K562 (cell line): ENCODE data around the gene UNC45A. TPM values are rescaled to one million over a fixed set of nuclear protein-coding genes. Genes with fewer than 3 reads are reported as not detected.

Experiments
- ASH1L ChIP-seq: fragments of 450-650 bp; IDR thresholded peaks from 2 replicates; pipeline ENCODE4 v1.6.1; 2018; ENCODE audit warnings: borderline replicate concordance, mild to moderate bottlenecking, low read depth; ENCODE audit not compliant: partially characterized antibody
- CBX1 ChIP-seq: sonication (generic); IDR thresholded peaks from 2 replicates; pipeline ENCODE4 v1.6.1; 2016; ENCODE audit warnings: antibody characterized with exemption, low read depth, mild to moderate bottlenecking
- CHD1 ChIP-seq: fragments of 200-600 bp; sonication (generic); IDR thresholded peaks from one replicate; pipeline ENCODE4 v1.6.1; 2012; ENCODE audit warnings: mild to moderate bottlenecking, moderate library complexity, low read length, inconsistent platforms
- ETS1 ChIP-seq: conservative IDR thresholded peaks from 2 replicates; pipeline ENCODE4 v1.6.1; 2011; ENCODE audit warnings: low read depth, mild to moderate bottlenecking, low read length; ENCODE audit not compliant: control insufficient read depth
- ETV5 ChIP-seq: sonication (generic); formaldehyde crosslinking; IDR thresholded peaks from 2 replicates; pipeline ENCODE4 v1.4.0; 2020; ENCODE audit warnings: low read depth, mild to moderate bottlenecking, missing genetic modification reagents
- JUN ChIP-seq, 2 experiments: sonication (generic) in 1 of 2; formaldehyde crosslinking in 1 of 2; IDR thresholded peaks; 2 replicates each; pipeline versions ENCODE4 v1.6.1 to v1.8.0; 2012 to 2022; ENCODE audit warnings: borderline replicate concordance in 2 of 2, mild to moderate bottlenecking in 2 of 2, improper control_type of control experiment in 1 of 2, low read depth in 1 of 2, low read length in 1 of 2, missing genetic modification reagents in 1 of 2
- LCOR ChIP-seq: sonication (generic); formaldehyde crosslinking; IDR thresholded peaks from 2 replicates; pipeline ENCODE4 v1.8.0; 2022; ENCODE audit warnings: mild to moderate bottlenecking, missing genetic modification reagents
- PML ChIP-seq: IDR thresholded peaks from 2 replicates; pipeline ENCODE4 v1.6.1; 2012; ENCODE audit warnings: low read length, inconsistent platforms
- POLR2H ChIP-seq: IDR thresholded peaks from 2 replicates; pipeline ENCODE4 v1.6.1; 2016; ENCODE audit warnings: missing genetic modification characterization, low read depth, mild to moderate bottlenecking, control low read depth, missing compliant biosample characterization, moderate library complexity
- RREB1 ChIP-seq: fragments of 250-450 bp; sonication (Bioruptor Pico); IDR thresholded peaks from 2 replicates; pipeline ENCODE4 v1.4.0; 2020
- SIN3A ChIP-seq, 2 experiments: fragments of 150-350 bp in 1 of 2; IDR thresholded peaks; 2 replicates each; pipeline ENCODE4 v1.6.1; 2011 to 2016; ENCODE audit warnings: borderline replicate concordance in 2 of 2, low read depth in 2 of 2, low read length in 2 of 2, mild to moderate bottlenecking in 2 of 2, moderate library complexity in 2 of 2; ENCODE audit not compliant: control insufficient read depth in 1 of 2
- SIN3B ChIP-seq: fragments of 450-650 bp; IDR thresholded peaks from 2 replicates; pipeline ENCODE4 v1.6.1; 2017; ENCODE audit warnings: low read depth, mild to moderate bottlenecking, moderate library complexity
- SREBF1 ChIP-seq: fragments of 150-350 bp; IDR thresholded peaks from 2 replicates; pipeline ENCODE4 v1.6.1; 2014; ENCODE audit warnings: antibody characterized with exemption, low read depth, low read length, borderline replicate concordance
- TARDBP ChIP-seq: fragments of 450-650 bp; IDR thresholded peaks from 2 replicates; pipeline ENCODE4 v1.6.1; 2016
- ZBTB17 ChIP-seq: fragments of 450-650 bp; formaldehyde crosslinking; IDR thresholded peaks from 2 replicates; pipeline ENCODE4 v1.4.0; 2020; ENCODE audit warnings: mild to moderate bottlenecking
- ZNF224 ChIP-seq: sonication (generic); formaldehyde crosslinking; IDR thresholded peaks from 2 replicates; pipeline ENCODE4 v1.8.0; 2022; ENCODE audit warnings: mild to moderate bottlenecking, missing genetic modification reagents
- ZNF639 ChIP-seq, 2 experiments: fragments of 200-800 bp in 1 of 2; sonication (Bioruptor generic) in 1 of 2; sonication (generic) in 1 of 2; formaldehyde crosslinking in 1 of 2; IDR thresholded peaks in 1 of 2; conservative IDR thresholded peaks in 1 of 2; 2 replicates each; pipeline versions ENCODE4 v1.5.0 to v1.6.1; 2016 to 2020; ENCODE audit warnings: missing compliant biosample characterization in 1 of 2, missing genetic modification characterization in 1 of 2, missing genetic modification reagents in 1 of 2
- polyA plus RNA-seq, 8 experiments: library from polyadenylated mRNA; depleted of rRNA in 4 of 8; stranded (reverse) in 5 of 8; unstranded in 3 of 8; fragments of >200 nt; fragmentation: Nextera tagmentation in 2 of 8; fragmentation: Illumina TruSeq in 1 of 8; extraction: Ambion mirVana in 2 of 8; extraction: Trizol in 1 of 8; gene quantifications; 2 replicates each; pipeline versions ENCODE4 v1.2.1 to v1.2.3, GENCODE V29; 2011 to 2014; ENCODE audit warnings: inconsistent platforms in 1 of 8, missing spikeins in 1 of 8
- total RNA-seq, 7 experiments: library from RNA; depleted of rRNA in 6 of 7; stranded (reverse); fragments of >200 nt in 6 of 7; fragmentation: Illumina TruSeq in 2 of 7; extraction: Trizol in 2 of 7; gene quantifications; 2 replicates each; pipeline versions ENCODE4 v1.2.1 to v1.2.3, GENCODE V29; 2011 to 2021; ENCODE audit warnings: low replicate concordance in 1 of 7

Gene UNC45A
- total and polyA plus RNA-seq, 9 of the 15 experiments (the other 6 are each of a cell fraction or from before 2014, with no cell fraction given), result 22.4 to 79.3 (median 43.7) TPM

GRCh38 chr15:90902840-90903732 lies 32.0 kb upstream of the UNC45A start, which contains the start of gene MAN2A2 (continued):
- TF ChIP-seq ASH1L, result no peak
- TF ChIP-seq CBX1, result no peak
- peak; percentile 73 for TF ChIP-seq PML
- TF ChIP-seq RREB1 (CRISPR knock-in tag), result 0 out of 2 replicates have a peak, but pooled peaks have one; percentile 11
- TF ChIP-seq LCOR (CRISPR knock-in tag), result 0 out of 2 replicates have a peak, but pooled peaks have one; percentile 62
- TF ChIP-seq ETS1, result peak; percentile 55; the same call in 1 of the 2 replicates
- no peak for TF ChIP-seq SREBF1
- TF ChIP-seq ZBTB17 (CRISPR knock-in tag), result no peak
- TF ChIP-seq SIN3A (IDR thresholded peaks at IDR 0.05; ENCODE audit: borderline replicate concordance in 2 of 2, control insufficient read depth in 1 of 2, low read depth in 2 of 2, low read length in 2 of 2), result peak; percentile 19 to 50; a peak in 1 of 4 replicates
- peak; percentile 60 for TF ChIP-seq CHD1
- 0 out of 2 replicates have a peak, but pooled peaks have one; percentile 41 for TF ChIP-seq TARDBP
- TF ChIP-seq ZNF639 (CRISPR knock-in tag; conservative IDR thresholded peaks at IDR 0.05 in 1 of 2, IDR thresholded peaks at IDR 0.05 in 1 of 2), result no peak
- no peak for TF ChIP-seq ETV5
- TF ChIP-seq ZNF224 (CRISPR knock-in tag), result no peak
- TF ChIP-seq SIN3B, result peak; percentile 10; the same call in 1 of the 2 replicates
- peak; percentile 28; the same call in 1 of the 2 replicates for TF ChIP-seq POLR2H (tag)
- no peak for TF ChIP-seq JUN (IDR thresholded peaks at IDR 0.05; ENCODE audit: borderline replicate concordance, low read depth, low read length)
- peak; percentile 49; the same call in 1 of the 2 replicates for TF ChIP-seq JUN (CRISPR knock-in tag; IDR thresholded peaks at IDR 0.05; ENCODE audit: borderline replicate concordance)
